Umbilical cord (tissue), 2 donors: Measurements from ENCODE around the gene CCDC34. TPM values are rescaled to one million over a fixed set of nuclear protein-coding genes. Genes with fewer than 3 reads are reported as not detected.

Experiments
- DNase-seq: peaks from one replicate; pipeline ENCODE4 v3.0.0-alpha.2; 2015; ENCODE audit warnings: low spot score
- total RNA-seq: library from RNA; depleted of rRNA; stranded (reverse); fragments of >200 nt; gene quantifications from one replicate; pipeline ENCODE4 v1.2.3, GENCODE V29; 2014; ENCODE audit warnings: low replicate concordance; ENCODE audit not compliant: insufficient read depth

Gene CCDC34
- total RNA-seq, 1 donor from 2014 or later = 9.4 TPM

- peak; percentile 92 for DNase-seq
These were observed 29.5 kb upstream of the CCDC34 start for GRCh38 chr11:27392278-27393114.

GRCh38 chr11:27391331-27392015 lies 28.5 kb upstream of the CCDC34 start:
- DNase-seq = no peak

- DNase-seq = no peak
These were observed 27.6 kb upstream of the CCDC34 start for GRCh38 chr11:27390318-27391295.

GRCh38 chr11:27388869-27389268 lies 25.9 kb upstream of the CCDC34 start:
- peak; percentile 53 for DNase-seq

GRCh38 chr11:27388001-27388400 lies 25.0 kb upstream of the CCDC34 start:
- DNase-seq = no peak

DNA sequence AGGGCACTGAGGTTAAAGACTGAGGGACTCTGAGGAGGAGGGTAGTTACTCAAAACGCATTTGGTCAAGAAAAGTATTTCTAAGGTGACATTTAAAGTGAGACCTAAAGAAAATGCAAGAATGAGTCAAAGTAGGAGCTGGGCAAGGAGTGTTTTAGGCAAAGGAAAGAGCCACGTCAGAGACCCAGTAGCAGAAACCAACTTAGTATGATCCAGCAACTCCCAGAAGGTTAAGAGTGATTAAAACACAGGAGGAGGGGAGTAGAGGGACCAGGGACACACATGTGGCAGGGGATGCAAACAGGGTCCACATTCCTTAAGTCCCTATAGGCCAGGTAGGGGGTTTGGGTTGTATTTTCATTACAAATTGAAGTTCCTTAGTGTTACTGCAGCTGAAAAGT lies 24.3 kb upstream of the CCDC34 start:
- no peak for DNase-seq

DNA sequence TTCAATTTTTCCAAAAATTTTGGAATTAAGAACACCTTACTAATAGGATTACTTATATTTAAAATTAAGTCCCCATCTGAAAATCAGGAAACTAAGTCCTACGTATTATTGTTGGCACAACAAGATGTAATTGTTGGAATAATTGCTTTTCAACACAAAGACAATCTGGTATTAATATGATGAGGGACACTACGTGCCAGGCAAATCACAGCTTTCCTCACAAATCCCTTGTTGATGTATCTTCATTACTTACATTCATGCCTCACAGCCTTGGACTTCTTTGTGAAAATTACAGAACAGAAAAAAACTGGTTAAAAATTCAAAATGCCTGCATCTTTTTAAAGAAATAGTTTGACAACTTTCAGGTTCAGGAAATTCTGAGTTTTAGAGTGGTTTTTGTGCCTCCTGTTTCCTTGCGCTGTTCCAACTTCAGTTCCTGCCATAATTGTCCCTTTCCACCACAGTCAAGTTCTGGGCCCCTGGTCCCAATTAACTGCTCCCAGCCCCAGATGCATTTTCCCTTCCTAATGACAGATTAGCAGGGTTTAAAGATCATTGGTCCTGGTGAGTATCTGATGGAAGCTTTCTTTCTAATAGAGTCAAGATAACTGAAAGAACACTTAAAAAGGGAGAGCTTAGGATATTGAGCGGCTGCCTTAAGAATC lies 23.3 kb upstream of the CCDC34 start:
- DNase-seq = no peak

DNA sequence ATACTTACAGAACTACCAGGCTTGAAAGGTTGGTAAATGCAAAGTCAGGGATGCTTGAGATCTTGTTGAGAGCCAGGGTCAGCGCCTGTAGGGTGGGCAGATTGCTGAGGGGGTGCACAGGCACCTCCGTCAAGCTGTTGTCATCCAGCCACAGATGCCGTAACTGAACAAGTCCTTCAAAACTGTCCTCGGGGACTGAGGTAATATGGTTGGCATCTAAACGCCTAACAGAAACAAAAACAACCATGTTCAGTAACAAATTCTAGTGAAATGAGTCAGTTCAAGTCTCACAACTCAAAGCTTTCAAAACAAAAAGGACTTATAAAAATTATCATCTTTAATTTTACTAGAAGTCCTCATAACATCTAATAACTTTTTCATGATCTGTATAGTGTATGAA lies 22.2 kb upstream of the CCDC34 start:
- DNase-seq = no peak

DNA sequence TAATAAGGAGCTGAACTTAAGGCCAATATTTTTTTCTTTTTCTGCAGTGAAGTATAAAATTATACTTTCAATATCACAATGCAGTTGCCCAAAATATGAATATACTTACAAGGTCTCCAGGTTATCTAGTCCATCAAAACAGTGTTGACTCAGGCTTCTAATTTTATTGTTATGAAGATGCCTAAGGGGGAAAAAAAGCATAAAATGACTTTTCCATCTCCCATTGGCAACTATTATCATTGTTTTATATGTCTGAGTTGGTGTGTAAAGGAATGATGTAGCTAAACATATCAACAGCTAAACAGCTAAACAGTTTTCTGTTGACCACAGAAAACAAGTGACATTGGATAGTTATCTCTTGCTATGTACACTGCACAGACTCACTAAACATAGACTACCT lies 21.2 kb upstream of the CCDC34 start:
- no peak for DNase-seq

GRCh38 chr11:27383645-27384044 lies 20.6 kb upstream of the CCDC34 start:
- no peak for DNase-seq

GRCh38 chr11:27381238-27381666 lies 18.2 kb upstream of the CCDC34 start:
- peak; percentile 76 for DNase-seq

DNA sequence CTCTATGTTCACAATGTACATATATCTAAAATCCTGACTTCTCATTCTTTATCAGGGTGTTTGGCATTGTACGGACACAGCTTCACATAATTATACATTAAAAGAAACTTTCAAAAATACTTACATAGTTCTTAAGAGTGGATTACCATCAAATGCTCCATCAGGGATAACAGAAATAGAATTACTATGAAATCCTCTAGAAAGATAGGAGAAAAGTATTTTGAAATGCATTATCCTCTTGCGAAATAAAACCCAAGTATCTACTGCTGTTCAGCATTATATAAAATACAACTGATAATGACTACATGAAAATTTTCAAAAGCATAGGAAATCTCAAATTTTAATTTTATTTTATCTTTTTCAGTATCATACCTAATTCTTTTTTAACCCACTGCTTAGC lies 17.8 kb upstream of the CCDC34 start:
- DNase-seq = peak; percentile 87

DNA sequence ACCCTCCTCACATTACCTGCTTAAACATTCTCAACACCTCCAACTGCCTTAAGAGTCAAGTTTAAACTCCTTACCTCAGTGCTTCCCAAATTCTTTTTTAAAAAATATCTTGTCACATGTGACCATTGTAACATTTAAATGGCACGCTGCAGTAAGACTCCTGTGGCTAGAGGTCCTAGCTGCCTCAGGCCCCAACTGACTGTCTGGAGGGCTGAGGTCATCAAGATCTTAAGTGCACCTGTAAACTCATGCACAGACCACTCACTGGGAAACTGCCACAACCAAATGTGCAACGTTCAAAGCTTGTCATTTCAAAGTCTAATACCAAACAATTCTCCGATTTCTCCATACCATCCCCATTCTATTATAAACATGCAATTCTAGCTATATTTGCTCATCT lies 16.4 kb upstream of the CCDC34 start:
- no peak for DNase-seq

DNA sequence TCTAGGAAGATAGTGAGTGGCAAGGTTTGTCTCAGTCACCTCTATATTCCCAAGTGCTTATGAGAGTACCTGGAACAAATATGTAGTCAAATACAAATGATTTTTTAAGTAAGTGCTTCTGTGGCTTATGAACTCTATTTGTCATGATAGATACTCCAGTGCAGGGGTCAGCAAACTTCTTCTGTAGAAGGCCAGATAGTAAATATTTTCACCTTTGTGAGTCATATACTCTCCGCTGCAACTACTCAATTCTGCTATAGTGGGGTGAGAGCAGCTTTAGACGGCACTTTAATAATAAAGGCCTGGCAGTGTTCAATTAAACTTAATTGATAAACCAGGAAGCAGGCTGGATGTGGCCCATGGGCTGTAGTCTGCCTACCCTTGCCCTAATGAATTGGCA lies 12.4 kb upstream of the CCDC34 start:
- DNase-seq = no peak

DNA sequence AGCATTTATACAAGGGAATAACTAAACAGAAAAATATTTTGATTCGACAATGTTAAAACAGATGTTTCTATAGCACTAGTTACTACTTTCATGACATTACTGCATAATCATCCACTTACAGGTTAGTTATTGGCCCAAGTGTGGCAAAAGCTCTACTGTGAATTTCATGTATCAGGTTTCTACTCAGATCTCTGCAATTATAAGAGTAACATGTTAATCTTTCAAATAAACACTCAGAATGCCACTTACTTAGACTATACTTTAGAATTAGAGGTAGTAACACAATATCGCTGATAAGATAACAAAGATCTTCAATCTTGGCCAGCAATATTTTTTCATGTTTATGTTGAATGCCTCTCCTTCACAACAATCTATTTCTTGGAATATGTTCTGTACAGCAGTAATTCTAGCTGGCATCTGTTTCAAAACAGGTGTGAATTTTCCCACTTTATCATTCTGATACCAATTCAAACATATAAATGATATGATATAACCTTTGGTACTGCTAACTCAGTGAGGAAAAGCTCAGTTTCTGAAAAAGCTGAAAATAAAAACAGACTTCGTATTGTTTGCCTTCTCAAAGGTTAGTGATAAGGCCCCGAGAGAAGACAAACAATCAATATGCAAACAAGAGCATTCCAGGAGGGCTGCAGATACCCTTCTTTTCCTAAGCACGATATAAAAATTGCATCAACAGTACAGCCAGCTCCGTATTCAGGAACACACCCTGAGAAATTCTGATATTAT lies 11.0 kb upstream of the CCDC34 start:
- DNase-seq = no peak

GRCh38 chr11:27373392-27373791 lies 10.4 kb upstream of the CCDC34 start:
- no peak for DNase-seq

DNA sequence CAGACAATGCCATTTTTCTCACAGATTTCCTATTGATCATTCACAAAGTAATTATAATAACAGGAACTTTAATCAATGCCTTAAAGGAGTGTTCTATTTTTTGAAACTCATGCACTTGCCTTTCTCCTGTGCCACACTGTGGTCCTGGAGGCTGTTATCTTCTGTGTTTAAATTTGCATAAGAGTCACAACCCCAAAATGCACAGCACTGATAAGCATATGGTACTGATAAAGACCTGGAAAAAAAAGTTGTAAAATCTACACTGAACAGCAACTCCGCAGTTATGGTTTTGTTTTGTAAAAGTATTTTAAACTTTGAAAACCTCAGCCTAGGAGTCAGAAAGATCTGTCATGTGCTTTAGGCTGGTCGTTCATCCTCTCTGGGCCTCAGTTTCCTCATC lies 9.1 kb upstream of the CCDC34 start:
- DNase-seq = no peak

DNA sequence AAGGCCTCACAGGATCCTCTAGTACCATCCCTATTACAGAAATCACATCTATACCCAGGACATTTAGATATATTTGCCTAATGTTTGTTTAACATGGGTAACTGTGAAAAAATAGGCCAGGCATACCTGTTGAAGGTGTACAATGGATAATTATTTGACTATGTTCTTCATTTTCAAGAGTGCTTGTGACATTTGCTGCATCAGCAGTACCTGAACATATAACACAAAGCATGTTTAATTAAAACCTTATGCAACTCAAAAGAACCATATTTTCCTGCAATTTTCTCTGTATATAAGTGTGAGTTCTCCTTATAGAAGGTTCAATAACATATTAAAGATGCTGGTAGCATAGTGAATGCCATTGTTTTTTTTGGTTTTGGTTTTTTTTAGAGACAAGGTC lies 8.5 kb upstream of the CCDC34 start:
- no peak for DNase-seq

GRCh38 chr11:27370374-27370773 lies 7.4 kb upstream of the CCDC34 start:
- DNase-seq = peak; percentile 82

GRCh38 chr11:27367881-27368280 lies 4.9 kb upstream of the CCDC34 start:
- DNase-seq = no peak
